ENCODE results near the gene SENP1.

DNA sequence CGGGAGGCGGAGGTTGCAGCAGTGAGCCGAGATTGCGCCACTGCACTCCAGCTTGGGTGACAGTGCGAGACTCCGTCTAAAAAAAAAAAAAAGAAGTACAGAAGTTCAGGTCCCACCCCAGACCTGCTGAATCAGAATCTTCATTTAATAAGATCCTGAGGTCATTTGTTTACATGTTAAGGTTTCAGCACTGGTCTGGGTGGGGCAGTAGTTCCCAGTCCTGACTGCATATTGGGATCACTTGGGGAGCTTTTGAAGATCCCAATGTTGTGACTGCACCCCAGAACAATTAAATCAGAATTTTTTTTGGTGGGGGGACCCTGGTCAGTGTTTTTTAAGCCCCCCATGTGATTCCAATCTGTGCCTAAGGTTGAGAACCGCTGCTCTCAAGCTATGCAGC, 89.9 kb downstream of the SENP1 start:
- TF ChIP-seq, protein P1, sequence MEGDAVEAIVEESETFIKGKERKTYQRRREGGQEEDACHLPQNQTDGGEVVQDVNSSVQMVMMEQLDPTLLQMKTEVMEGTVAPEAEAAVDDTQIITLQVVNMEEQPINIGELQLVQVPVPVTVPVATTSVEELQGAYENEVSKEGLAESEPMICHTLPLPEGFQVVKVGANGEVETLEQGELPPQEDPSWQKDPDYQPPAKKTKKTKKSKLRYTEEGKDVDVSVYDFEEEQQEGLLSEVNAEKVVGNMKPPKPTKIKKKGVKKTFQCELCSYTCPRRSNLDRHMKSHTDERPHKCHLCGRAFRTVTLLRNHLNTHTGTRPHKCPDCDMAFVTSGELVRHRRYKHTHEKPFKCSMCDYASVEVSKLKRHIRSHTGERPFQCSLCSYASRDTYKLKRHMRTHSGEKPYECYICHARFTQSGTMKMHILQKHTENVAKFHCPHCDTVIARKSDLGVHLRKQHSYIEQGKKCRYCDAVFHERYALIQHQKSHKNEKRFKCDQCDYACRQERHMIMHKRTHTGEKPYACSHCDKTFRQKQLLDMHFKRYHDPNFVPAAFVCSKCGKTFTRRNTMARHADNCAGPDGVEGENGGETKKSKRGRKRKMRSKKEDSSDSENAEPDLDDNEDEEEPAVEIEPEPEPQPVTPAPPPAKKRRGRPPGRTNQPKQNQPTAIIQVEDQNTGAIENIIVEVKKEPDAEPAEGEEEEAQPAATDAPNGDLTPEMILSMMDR (IDR thresholded peaks at IDR 0.05) = no peak
- TF ChIP-seq POLR2A (IDR thresholded peaks at IDR 0.05) = no peak
